MM.1S (cell line): Measurements from ENCODE around the gene PIK3C2G.

Experiments used
- DNase-seq: peaks from one replicate; pipeline ENCODE4 v3.0.0-alpha.2; 2015
- H2AFZ ChIP-seq: fragments of 300-600 bp; sonication (generic); 2 replicates; pipeline ENCODE4 v1.6.0; 2016; ENCODE audit warnings: antibody characterized with exemption, low read length
- H3F3A ChIP-seq: fragments of 300-600 bp; sonication (generic); 2 replicates; pipeline ENCODE4 v1.6.1; 2016; ENCODE audit warnings: mild to moderate bottlenecking, antibody characterized with exemption, low read length, moderate library complexity, mixed read lengths; ENCODE audit not compliant: insufficient read depth
- H3K27ac ChIP-seq: fragments of 300-600 bp; sonication (generic); 2 replicates; pipeline ENCODE4 v1.5.1; 2016; ENCODE audit warnings: mild to moderate bottlenecking, low read length
- H3K27me3 ChIP-seq: fragments of 300-600 bp; sonication (generic); replicated peaks from 2 replicates; pipeline ENCODE4 v1.6.0; 2016; ENCODE audit warnings: low read length; ENCODE audit not compliant: insufficient read depth
- H3K36me3 ChIP-seq: fragments of 300-600 bp; sonication (generic); replicated peaks from 2 replicates; pipeline ENCODE4 v1.6.1; 2016; ENCODE audit warnings: mild to moderate bottlenecking, low read length, mixed read lengths; ENCODE audit not compliant: insufficient read depth
- H3K4me1 ChIP-seq: fragments of 300-600 bp; sonication (generic); 2 replicates; pipeline ENCODE4 v1.6.1; 2016; ENCODE audit warnings: low read length, mixed read lengths
- H3K4me2 ChIP-seq: fragments of 300-600 bp; sonication (generic); 2 replicates; pipeline ENCODE4 v1.6.0; 2016; ENCODE audit warnings: low read depth, low read length
- H3K4me3 ChIP-seq: fragments of 300-600 bp; sonication (generic); 2 replicates; pipeline ENCODE4 v1.5.1; 2016; ENCODE audit warnings: low read length, mixed read lengths
- H3K79me2 ChIP-seq: fragments of 300-600 bp; sonication (generic); 2 replicates; pipeline ENCODE4 v1.6.1; 2016; ENCODE audit warnings: mixed run types, low read length, mixed read lengths
- H3K9ac ChIP-seq: fragments of 300-600 bp; sonication (generic); 2 replicates; pipeline ENCODE4 v1.6.1; 2016; ENCODE audit warnings: low read length, mixed read lengths
- H3K9me2 ChIP-seq: fragments of 300-600 bp; sonication (generic); replicated peaks from 2 replicates; pipeline ENCODE4 v1.6.1; 2016; ENCODE audit warnings: mild to moderate bottlenecking, low read length, mixed read lengths; ENCODE audit not compliant: insufficient read depth
- H3K9me3 ChIP-seq: fragments of 300-600 bp; sonication (generic); replicated peaks from 2 replicates; pipeline ENCODE4 v1.6.1; 2016; ENCODE audit warnings: mild to moderate bottlenecking, low read length, mixed read lengths; ENCODE audit not compliant: insufficient read depth
- H4K20me1 ChIP-seq: fragments of 300-600 bp; sonication (generic); 2 replicates; pipeline ENCODE4 v1.6.1; 2016; ENCODE audit warnings: mild to moderate bottlenecking, low read length, moderate library complexity, mixed read lengths; ENCODE audit not compliant: insufficient read depth
- CTCF ChIP-seq: fragments of 300-600 bp; sonication (generic); IDR thresholded peaks from 2 replicates; pipeline ENCODE4 v1.5.1; 2016; ENCODE audit warnings: antibody characterized with exemption, low read length, mixed read lengths
- EZH2 ChIP-seq: fragments of 300-600 bp; sonication (generic); optimal IDR thresholded peaks from 2 replicates; pipeline ENCODE3; 2017; ENCODE audit warnings: low read depth, mild to moderate bottlenecking, antibody characterized with exemption, low read length, mixed read lengths
- EZH2phosphoT487 ChIP-seq: fragments of 300-600 bp; sonication (generic); IDR thresholded peaks from 2 replicates; pipeline ENCODE4 v1.6.1; 2018; ENCODE audit warnings: antibody characterized with exemption, low read length

PIK3C2G gene

DNA sequence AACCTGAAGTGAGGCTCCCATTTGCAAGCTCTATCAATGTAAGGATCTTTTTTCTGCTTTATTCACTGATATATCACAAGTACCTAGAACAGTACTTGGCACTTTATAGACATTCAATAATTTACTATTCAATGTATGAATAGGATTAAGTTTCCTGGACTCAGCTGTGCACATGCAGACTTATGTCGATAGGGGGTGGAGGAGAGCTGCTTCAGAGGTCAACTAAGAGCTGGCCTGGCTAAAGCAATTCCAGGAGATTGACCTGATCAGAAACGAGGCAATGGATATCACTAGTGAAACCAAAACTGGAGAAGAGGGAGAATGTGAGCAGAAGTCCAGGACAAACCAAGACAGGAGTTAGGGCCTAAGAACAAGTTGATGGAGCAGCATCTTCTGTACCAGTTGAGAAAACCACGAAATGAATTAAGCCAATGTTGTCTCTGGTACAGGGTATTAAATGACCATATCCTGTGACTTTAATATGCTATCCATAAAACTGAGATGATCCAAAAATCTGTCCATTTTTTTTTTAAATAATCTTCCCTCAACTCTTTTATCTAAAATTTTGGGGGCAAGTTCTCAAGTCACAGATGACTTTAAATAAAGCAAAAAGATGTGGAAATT is 169.2 kb downstream of the PIK3C2G start:
- Histone ChIP-seq H3F3A (no peaks in the 10 kb centered on the region), H2AFZ (no peak overlapping the region), H4K20me1 (no peaks in the 10 kb centered on the region), H3K36me3 (no peaks in the 10 kb centered on the region), H3K79me2 (no peaks in the 10 kb centered on the region), H3K27me3 (no peaks in the 10 kb centered on the region), H3K9ac (no peak overlapping the region), H3K9me3 (no peaks in the 10 kb centered on the region), H3K4me1 (no peaks in the 10 kb centered on the region), H3K9me2 (no peaks in the 10 kb centered on the region), H3K4me2 (no peak overlapping the region), H3K27ac (no peak overlapping the region), H3K4me3 (no peak overlapping the region)
- DNase-seq: peak; percentile 45
- no peak for TF ChIP-seq EZH2phosphoT487
- TF ChIP-seq EZH2: no peak
- peak; percentile 89 for TF ChIP-seq CTCF

DNA sequence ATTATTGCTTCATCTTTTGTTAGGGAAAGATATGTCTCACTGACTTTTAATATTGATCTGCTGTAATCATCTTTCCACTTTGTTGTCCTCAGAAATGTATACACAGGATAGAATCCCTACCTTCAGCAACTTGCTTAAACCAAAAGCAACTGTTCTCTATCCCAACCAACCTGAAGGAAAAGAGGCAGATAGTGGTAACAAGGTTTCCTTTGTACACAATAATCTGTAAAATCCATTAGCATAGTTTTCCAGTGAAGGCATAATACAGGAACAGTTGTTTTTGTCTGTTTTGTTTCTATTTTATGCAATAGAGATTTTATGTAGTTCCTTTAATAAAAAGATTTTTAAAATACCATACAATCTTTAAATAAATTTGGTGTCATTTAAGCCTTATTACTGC is 170.5 kb downstream of the PIK3C2G start:
- H3K9ac ChIP-seq: no peak overlapping the region
- H3K4me2 ChIP-seq: no peak overlapping the region
- no peaks in the 10 kb centered on the region for H4K20me1 ChIP-seq
- H3K9me3 ChIP-seq: no peaks in the 10 kb centered on the region
- H3K4me3 ChIP-seq: no peak overlapping the region
- DNase-seq: no peak
- no peak overlapping the region for H3K27ac ChIP-seq
- H3K36me3 ChIP-seq: no peaks in the 10 kb centered on the region
- no peaks in the 10 kb centered on the region for H3K27me3 ChIP-seq
- no peaks in the 10 kb centered on the region for H3K79me2 ChIP-seq
- no peak overlapping the region for H2AFZ ChIP-seq
- H3F3A ChIP-seq: no peaks in the 10 kb centered on the region
- H3K4me1 ChIP-seq: no peaks in the 10 kb centered on the region
- no peak for TF ChIP-seq EZH2phosphoT487
- TF ChIP-seq EZH2: no peak
- no peak for TF ChIP-seq CTCF
- H3K9me2 ChIP-seq: no peaks in the 10 kb centered on the region

DNA sequence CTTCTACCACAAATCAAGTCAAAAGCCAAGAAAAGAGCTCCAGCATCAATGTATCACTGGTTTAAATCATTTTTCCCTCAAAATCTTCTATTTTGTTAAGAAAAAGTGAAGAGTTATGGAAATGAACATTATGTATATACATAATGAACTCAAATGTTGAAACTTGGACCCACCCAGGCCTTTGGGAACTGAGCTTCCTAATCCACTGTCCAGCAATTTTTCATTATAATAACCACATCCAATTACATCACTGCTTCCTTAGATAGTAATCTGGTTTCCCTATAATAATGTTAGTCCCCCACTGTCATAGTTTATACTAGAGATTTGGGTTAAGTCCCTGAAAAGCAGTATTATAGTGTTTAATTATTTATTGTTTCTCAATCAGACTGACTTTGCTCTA is 170.9 kb downstream of the PIK3C2G start:
- TF ChIP-seq EZH2phosphoT487: no peak
- no peak for TF ChIP-seq EZH2
- TF ChIP-seq CTCF: no peak
- no peak for DNase-seq
- Histone ChIP-seq H3F3A (no peaks in the 10 kb centered on the region), H4K20me1 (no peaks in the 10 kb centered on the region), H3K4me1 (no peaks in the 10 kb centered on the region), H3K9me3 (no peaks in the 10 kb centered on the region), H3K27ac (no peak overlapping the region), H3K4me2 (no peak overlapping the region), H3K9me2 (no peaks in the 10 kb centered on the region), H3K79me2 (no peaks in the 10 kb centered on the region), H3K4me3 (no peak overlapping the region), H2AFZ (no peak overlapping the region), H3K36me3 (no peaks in the 10 kb centered on the region), H3K9ac (no peak overlapping the region), H3K27me3 (no peaks in the 10 kb centered on the region)
